Stimulated activated naive CD8-positive, alpha-beta T cell treated with anti-CD3 and anti-CD28 coated beads, Interleukin-15, Interleukin-2, amounts not matched to agents 100 ng/mL and 50 ng/mL, for 24 hours (primary cell): ENCODE measurements around the gene NDST4.

Source experiments
- H3K27ac Mint-ChIP-seq: one replicate; pipeline ENCODE4 v1.8.0; 2021; ENCODE audit warnings: mild to moderate bottlenecking, mixed read lengths
- H3K27me3 Mint-ChIP-seq: one replicate; pipeline ENCODE4 v1.8.0; 2021; ENCODE audit warnings: mixed read lengths
- H3K36me3 Mint-ChIP-seq: one replicate; pipeline ENCODE4 v1.8.0; 2021; ENCODE audit warnings: low read depth, mixed read lengths
- H3K4me1 Mint-ChIP-seq: one replicate; pipeline ENCODE4 v1.8.0; 2021; ENCODE audit warnings: low read depth, mixed read lengths
- H3K4me3 Mint-ChIP-seq: one replicate; pipeline ENCODE4 v1.8.0; 2021; ENCODE audit warnings: mild to moderate bottlenecking, mixed read lengths
- H3K9me3 Mint-ChIP-seq: one replicate; pipeline ENCODE4 v1.8.0; 2021; ENCODE audit warnings: mixed read lengths

The NDST4 gene

GRCh38 chr4:115108850-115109249 lies 4.6 kb downstream of the NDST4 start:
- H3K36me3 Mint-ChIP-seq, result no peaks in the 10 kb centered on the region
- H3K4me3 Mint-ChIP-seq, result no peak overlapping the region
- no peaks in the 10 kb centered on the region for H3K4me1 Mint-ChIP-seq
- H3K27me3 Mint-ChIP-seq, result no peaks in the 10 kb centered on the region
- no peak overlapping the region for H3K27ac Mint-ChIP-seq
- H3K9me3 Mint-ChIP-seq, result no peaks in the 10 kb centered on the region

- Mint-ChIP-seq H3K4me1 (no peaks in the 10 kb centered on the region), H3K36me3 (no peaks in the 10 kb centered on the region), H3K4me3 (no peak overlapping the region), H3K27ac (no peak overlapping the region), H3K9me3 (no peaks in the 10 kb centered on the region), H3K27me3 (no peaks in the 10 kb centered on the region)
These were observed 6.0 kb downstream of the NDST4 start for GRCh38 chr4:115107411-115107810.

- no peaks in the 10 kb centered on the region for H3K4me1 Mint-ChIP-seq
- no peak overlapping the region for H3K27ac Mint-ChIP-seq
- H3K4me3 Mint-ChIP-seq, result no peak overlapping the region
These were observed 11.7 kb downstream of the NDST4 start for GRCh38 chr4:115101675-115102074.

GRCh38 chr4:115090483-115091075 lies 22.8 kb downstream of the NDST4 start:
- H3K4me3 Mint-ChIP-seq, result no peak overlapping the region
- no peak overlapping the region for H3K27ac Mint-ChIP-seq
- H3K4me1 Mint-ChIP-seq, result no peaks in the 10 kb centered on the region
- no peaks in the 10 kb centered on the region for H3K9me3 Mint-ChIP-seq
- no peaks in the 10 kb centered on the region for H3K36me3 Mint-ChIP-seq
- H3K27me3 Mint-ChIP-seq, result no peaks in the 10 kb centered on the region

More at GRCh38 chr4:115101675-115102074, 11.7 kb downstream of the NDST4 start:
- Mint-ChIP-seq H3K9me3 (no peaks in the 10 kb centered on the region), H3K36me3 (no peaks in the 10 kb centered on the region), H3K27me3 (no peaks in the 10 kb centered on the region)

- Mint-ChIP-seq H3K9me3 (peaks cover 5% of the 10 kb centered on the region), H3K4me3 (no peak overlapping the region), H3K27me3 (no peaks in the 10 kb centered on the region), H3K36me3 (no peaks in the 10 kb centered on the region), H3K27ac (no peak overlapping the region), H3K4me1 (no peaks in the 10 kb centered on the region)
These were observed 30.8 kb downstream of the NDST4 start for GRCh38 chr4:115082633-115083032.

- H3K9me3 Mint-ChIP-seq, result no peaks in the 10 kb centered on the region
- H3K36me3 Mint-ChIP-seq, result no peaks in the 10 kb centered on the region
- no peak overlapping the region for H3K27ac Mint-ChIP-seq
- H3K27me3 Mint-ChIP-seq, result no peaks in the 10 kb centered on the region
- H3K4me1 Mint-ChIP-seq, result no peaks in the 10 kb centered on the region
- H3K4me3 Mint-ChIP-seq, result no peak overlapping the region
These were observed 36.7 kb downstream of the NDST4 start for GRCh38 chr4:115076691-115077090.

- no peaks in the 10 kb centered on the region for H3K27me3 Mint-ChIP-seq
- H3K4me3 Mint-ChIP-seq, result no peak overlapping the region
- H3K27ac Mint-ChIP-seq, result no peak overlapping the region
- H3K36me3 Mint-ChIP-seq, result no peaks in the 10 kb centered on the region
- no peaks in the 10 kb centered on the region for H3K4me1 Mint-ChIP-seq
- no peaks in the 10 kb centered on the region for H3K9me3 Mint-ChIP-seq
These were observed 54.9 kb downstream of the NDST4 start for GRCh38 chr4:115058533-115058932.

GRCh38 chr4:115054836-115055235 lies 58.6 kb downstream of the NDST4 start:
- no peaks in the 10 kb centered on the region for H3K4me1 Mint-ChIP-seq
- H3K4me3 Mint-ChIP-seq, result no peak overlapping the region
- no peaks in the 10 kb centered on the region for H3K36me3 Mint-ChIP-seq
- no peak overlapping the region for H3K27ac Mint-ChIP-seq
- no peaks in the 10 kb centered on the region for H3K9me3 Mint-ChIP-seq
- no peaks in the 10 kb centered on the region for H3K27me3 Mint-ChIP-seq

GRCh38 chr4:115053313-115053712 lies 60.1 kb downstream of the NDST4 start:
- H3K36me3 Mint-ChIP-seq, result no peaks in the 10 kb centered on the region
- no peak overlapping the region for H3K27ac Mint-ChIP-seq

GRCh38 chr4:115042496-115042895 lies 70.9 kb downstream of the NDST4 start:
- no peaks in the 10 kb centered on the region for H3K27me3 Mint-ChIP-seq
- H3K36me3 Mint-ChIP-seq, result no peaks in the 10 kb centered on the region
- H3K9me3 Mint-ChIP-seq, result no peaks in the 10 kb centered on the region
- no peak overlapping the region for H3K27ac Mint-ChIP-seq
- H3K4me1 Mint-ChIP-seq, result no peaks in the 10 kb centered on the region
- no peak overlapping the region for H3K4me3 Mint-ChIP-seq

More at GRCh38 chr4:115053313-115053712, 60.1 kb downstream of the NDST4 start:
- Mint-ChIP-seq H3K4me1 (no peaks in the 10 kb centered on the region), H3K27me3 (no peaks in the 10 kb centered on the region), H3K4me3 (no peak overlapping the region), H3K9me3 (no peaks in the 10 kb centered on the region)

GRCh38 chr4:115030281-115030680 lies 83.1 kb downstream of the NDST4 start:
- Mint-ChIP-seq H3K36me3 (no peaks in the 10 kb centered on the region), H3K4me3 (no peak overlapping the region), H3K4me1 (no peaks in the 10 kb centered on the region), H3K27ac (no peak overlapping the region), H3K9me3 (peaks cover 3% of the 10 kb centered on the region), H3K27me3 (no peaks in the 10 kb centered on the region)

- Mint-ChIP-seq H3K4me1 (no peaks in the 10 kb centered on the region), H3K27ac (no peak overlapping the region), H3K4me3 (no peak overlapping the region), H3K36me3 (no peaks in the 10 kb centered on the region), H3K9me3 (peaks cover 3% of the 10 kb centered on the region), H3K27me3 (no peaks in the 10 kb centered on the region)
These were observed 84.6 kb downstream of the NDST4 start for GRCh38 chr4:115028682-115029410.

- H3K27me3 Mint-ChIP-seq, result no peaks in the 10 kb centered on the region
- no peaks in the 10 kb centered on the region for H3K9me3 Mint-ChIP-seq
These were observed 113.5 kb downstream of the NDST4 start for GRCh38 chr4:114999880-115000279.

GRCh38 chr4:114998316-114998715 lies 115.1 kb downstream of the NDST4 start:
- H3K27ac Mint-ChIP-seq, result no peak overlapping the region
- no peaks in the 10 kb centered on the region for H3K9me3 Mint-ChIP-seq
- H3K36me3 Mint-ChIP-seq, result no peaks in the 10 kb centered on the region
- H3K4me1 Mint-ChIP-seq, result no peaks in the 10 kb centered on the region
- H3K27me3 Mint-ChIP-seq, result no peaks in the 10 kb centered on the region
- no peak overlapping the region for H3K4me3 Mint-ChIP-seq

More at GRCh38 chr4:114999880-115000279, 113.5 kb downstream of the NDST4 start:
- H3K27ac Mint-ChIP-seq, result no peak overlapping the region
- H3K4me1 Mint-ChIP-seq, result no peaks in the 10 kb centered on the region
- no peak overlapping the region for H3K4me3 Mint-ChIP-seq
- H3K36me3 Mint-ChIP-seq, result no peaks in the 10 kb centered on the region

- Mint-ChIP-seq H3K4me3 (no peak overlapping the region), H3K4me1 (no peaks in the 10 kb centered on the region), H3K9me3 (no peaks in the 10 kb centered on the region), H3K36me3 (no peaks in the 10 kb centered on the region), H3K27me3 (no peaks in the 10 kb centered on the region), H3K27ac (no peak overlapping the region)
These were observed 115.7 kb downstream of the NDST4 start for GRCh38 chr4:114997576-114998247.
